Fibroblast of lung (primary cell): ENCODE measurements around the gene GGTLC2. TPM values are rescaled to one million over a fixed set of nuclear protein-coding genes. Genes with fewer than 3 reads are reported as not detected.

ENCODE experiments used
- DNase-seq, 2 donors: peaks; one replicate each; pipeline versions ENCODE4 v3.0.0 to v3.0.0-alpha.2; 2010; ENCODE audit warnings: low read depth in 2 of 2
- H2AFZ ChIP-seq: 2 replicates; pipeline ENCODE4 v1.5.1; 2012; ENCODE audit warnings: low read length, control low read depth, inconsistent platforms
- H3K27ac ChIP-seq: 2 replicates; pipeline ENCODE4 v1.5.1; 2011; ENCODE audit warnings: low read length, control low read depth; ENCODE audit not compliant: insufficient read depth
- H3K27me3 ChIP-seq: 2 replicates; pipeline ENCODE4 v1.5.1; 2011; ENCODE audit warnings: mild to moderate bottlenecking, low read length; ENCODE audit not compliant: control insufficient read depth, insufficient read depth
- H3K36me3 ChIP-seq: 2 replicates; pipeline ENCODE4 v1.5.1; 2011; ENCODE audit warnings: low read length; ENCODE audit not compliant: control insufficient read depth, insufficient read depth
- H3K4me1 ChIP-seq: 2 replicates; pipeline ENCODE4 v1.5.1; 2011; ENCODE audit warnings: low read length; ENCODE audit not compliant: control insufficient read depth, insufficient read depth; ENCODE audit errors: extremely low read depth
- H3K4me2 ChIP-seq: 2 replicates; pipeline ENCODE4 v1.5.1; 2011; ENCODE audit warnings: low read length, control low read depth; ENCODE audit not compliant: insufficient read depth; ENCODE audit errors: extremely low read depth
- H3K4me3 ChIP-seq, 4 experiments: fragments of 200-600 bp in 1 of 4; sonication (generic) in 1 of 4; replicated peaks in 1 of 4; 2 replicates each; pipeline ENCODE4 v1.5.1; 2011 to 2016; ENCODE audit warnings: low read length in 4 of 4, low read depth in 3 of 4, mild to moderate bottlenecking in 3 of 4, control low read depth in 2 of 4, inconsistent platforms in 1 of 4, mixed read lengths in 1 of 4; ENCODE audit not compliant: insufficient read depth in 1 of 4; ENCODE audit errors: control extremely low read depth in 1 of 4
- H3K79me2 ChIP-seq: 2 replicates; pipeline ENCODE4 v1.5.1; 2012; ENCODE audit warnings: mild to moderate bottlenecking, low read length, inconsistent platforms; ENCODE audit not compliant: control insufficient read depth, insufficient read depth
- H3K9ac ChIP-seq: 2 replicates; pipeline ENCODE4 v1.5.1; 2011; ENCODE audit warnings: mild to moderate bottlenecking, low read length, control low read depth; ENCODE audit not compliant: insufficient read depth
- H3K9me3 ChIP-seq: 2 replicates; pipeline ENCODE4 v1.5.1; 2012; ENCODE audit warnings: low read depth, low read length; ENCODE audit not compliant: control insufficient read depth, insufficient read depth
- H4K20me1 ChIP-seq: 2 replicates; pipeline ENCODE4 v1.5.1; 2011; ENCODE audit warnings: low read length; ENCODE audit not compliant: control insufficient read depth, insufficient read depth; ENCODE audit errors: extremely low read depth
- EZH2 ChIP-seq: IDR thresholded peaks from 2 replicates; pipeline ENCODE4 v1.5.1; 2012; ENCODE audit warnings: low read length, control low read depth, mild to moderate bottlenecking; ENCODE audit errors: missing control alignments
- polyA plus RNA-seq, 2 donors: library from polyadenylated mRNA; depleted of rRNA in 1 of 2; stranded (reverse) in 1 of 2; unstranded in 1 of 2; fragments of >200 nt; gene quantifications; 2 replicates each; pipeline ENCODE4 v1.2.1, GENCODE V29; 2011 to 2012; ENCODE audit warnings: missing spikeins in 1 of 2
- total RNA-seq: library from RNA; depleted of rRNA; stranded (reverse); fragments of >200 nt; gene quantifications from 2 replicates; pipeline ENCODE4 v1.2.1, GENCODE V29; 2014
- TF ChIP-seq, protein P1 (sequence below), 2 donors: IDR thresholded peaks in 1 of 2; conservative IDR thresholded peaks in 1 of 2; 1 replicate in 1 of 2; 2 replicates in 1 of 2; pipeline ENCODE4 v1.5.1; 2011 to 2012; ENCODE audit warnings: low read length in 2 of 2, control low read depth in 1 of 2, inconsistent platforms in 1 of 2, low read depth in 1 of 2, mild to moderate bottlenecking in 1 of 2

Gene GGTLC2
- total and polyA plus RNA-seq, 2 donors (not counting 1 experiment from before 2014, with no cell fraction given), result not detected

GRCh38 chr22:22674467-22674866, 30.1 kb downstream of the GGTLC2 start:
- no peaks in the 10 kb centered on the region for H4K20me1 ChIP-seq
- no peaks in the 10 kb centered on the region for H3K79me2 ChIP-seq
- H2AFZ ChIP-seq, result no peak overlapping the region
- no peak overlapping the region for H3K4me3 ChIP-seq
- H3K27ac ChIP-seq, result no peak overlapping the region
- H3K27me3 ChIP-seq, result no peaks in the 10 kb centered on the region
- H3K4me1 ChIP-seq, result no peaks in the 10 kb centered on the region
- H3K9ac ChIP-seq, result no peak overlapping the region
- TF ChIP-seq, protein P1, sequence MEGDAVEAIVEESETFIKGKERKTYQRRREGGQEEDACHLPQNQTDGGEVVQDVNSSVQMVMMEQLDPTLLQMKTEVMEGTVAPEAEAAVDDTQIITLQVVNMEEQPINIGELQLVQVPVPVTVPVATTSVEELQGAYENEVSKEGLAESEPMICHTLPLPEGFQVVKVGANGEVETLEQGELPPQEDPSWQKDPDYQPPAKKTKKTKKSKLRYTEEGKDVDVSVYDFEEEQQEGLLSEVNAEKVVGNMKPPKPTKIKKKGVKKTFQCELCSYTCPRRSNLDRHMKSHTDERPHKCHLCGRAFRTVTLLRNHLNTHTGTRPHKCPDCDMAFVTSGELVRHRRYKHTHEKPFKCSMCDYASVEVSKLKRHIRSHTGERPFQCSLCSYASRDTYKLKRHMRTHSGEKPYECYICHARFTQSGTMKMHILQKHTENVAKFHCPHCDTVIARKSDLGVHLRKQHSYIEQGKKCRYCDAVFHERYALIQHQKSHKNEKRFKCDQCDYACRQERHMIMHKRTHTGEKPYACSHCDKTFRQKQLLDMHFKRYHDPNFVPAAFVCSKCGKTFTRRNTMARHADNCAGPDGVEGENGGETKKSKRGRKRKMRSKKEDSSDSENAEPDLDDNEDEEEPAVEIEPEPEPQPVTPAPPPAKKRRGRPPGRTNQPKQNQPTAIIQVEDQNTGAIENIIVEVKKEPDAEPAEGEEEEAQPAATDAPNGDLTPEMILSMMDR (conservative IDR thresholded peaks at IDR 0.05 in 1 of 2, IDR thresholded peaks at IDR 0.05 in 1 of 2; ENCODE audit: low read depth in 1 of 2, low read length in 2 of 2), result no peak
- no peak for TF ChIP-seq EZH2
- no peaks in the 10 kb centered on the region for H3K36me3 ChIP-seq
- H3K4me2 ChIP-seq, result no peak overlapping the region
- no peaks in the 10 kb centered on the region for H3K9me3 ChIP-seq
- DNase-seq, result no peak

- no peak overlapping the region for H2AFZ ChIP-seq
- H3K36me3 ChIP-seq, result no peaks in the 10 kb centered on the region
- DNase-seq, result no peak
- H3K9me3 ChIP-seq, result no peaks in the 10 kb centered on the region
- TF ChIP-seq, protein P1 (conservative IDR thresholded peaks at IDR 0.05 in 1 of 2, IDR thresholded peaks at IDR 0.05 in 1 of 2; ENCODE audit: low read depth in 1 of 2, low read length in 2 of 2), result no peak
- no peak for TF ChIP-seq EZH2
- H3K9ac ChIP-seq, result no peak overlapping the region
- H3K27ac ChIP-seq, result no peak overlapping the region
- H3K4me2 ChIP-seq, result no peak overlapping the region
- H3K79me2 ChIP-seq, result no peaks in the 10 kb centered on the region
- H3K27me3 ChIP-seq, result no peaks in the 10 kb centered on the region
- peaks cover 6% of the 10 kb centered on the region for H3K4me1 ChIP-seq
- H3K4me3 ChIP-seq, result no peak overlapping the region
- H4K20me1 ChIP-seq, result no peaks in the 10 kb centered on the region
These were observed 34.6 kb downstream of the GGTLC2 start for GRCh38 chr22:22678970-22679369.

- no peaks in the 10 kb centered on the region for H3K79me2 ChIP-seq
- H3K36me3 ChIP-seq, result no peaks in the 10 kb centered on the region
- H3K9ac ChIP-seq, result no peak overlapping the region
- H3K9me3 ChIP-seq, result no peaks in the 10 kb centered on the region
- H3K4me2 ChIP-seq, result no peak overlapping the region
- H2AFZ ChIP-seq, result no peak overlapping the region
- no peaks in the 10 kb centered on the region for H3K27me3 ChIP-seq
- no peak for DNase-seq
- H4K20me1 ChIP-seq, result no peaks in the 10 kb centered on the region
- no peak overlapping the region for H3K4me3 ChIP-seq
- TF ChIP-seq, protein P1 (conservative IDR thresholded peaks at IDR 0.05 in 1 of 2, IDR thresholded peaks at IDR 0.05 in 1 of 2; ENCODE audit: low read depth in 1 of 2, low read length in 2 of 2), result no peak
- TF ChIP-seq EZH2, result no peak
- peaks cover 6% of the 10 kb centered on the region for H3K4me1 ChIP-seq
- H3K27ac ChIP-seq, result no peak overlapping the region
These were observed 36.0 kb downstream of the GGTLC2 start for GRCh38 chr22:22680396-22680795.
